ENCODE data around the gene C3orf20. TPM values are rescaled to one million over a fixed set of nuclear protein-coding genes. Genes with fewer than 3 reads are reported as not detected.

C3orf20 gene
- total RNA-seq, 4 donors from 2014 or later, result 0.29 TPM; not detected in 3

GRCh38 chr3:14633819-14634424 is 41.0 kb upstream of the C3orf20 start:
- no peaks in the 10 kb centered on the region for H3K27me3 ChIP-seq
- DNase-seq, result peak; percentile 58 to 59
- no peak overlapping the region for H3K27ac ChIP-seq
- no peaks in the 10 kb centered on the region for H3K4me1 ChIP-seq
- 26 to 29% methylated on average over 8 of the region's 8 CpGs for WGBS, 2 donors
- intact Hi-C loops (cut with DNase I), result no loop called here
- H3K9me3 ChIP-seq, result no peaks in the 10 kb centered on the region
- no peak overlapping the region for H3K4me3 ChIP-seq (replicated peaks in 1 of 3)
- TF ChIP-seq CTCF (IDR thresholded peaks at IDR 0.05) (peak; percentile 51 to 74 (median 58)), POLR2A (IDR thresholded peaks at IDR 0.05) (no peak)
- H3K36me3 ChIP-seq, result no peaks in the 10 kb centered on the region

- no peak overlapping the region for H3K27ac ChIP-seq
- intact Hi-C loops (cut with DNase I), result no loop called here
- H3K4me1 ChIP-seq, result no peaks in the 10 kb centered on the region
- no peaks in the 10 kb centered on the region for H3K36me3 ChIP-seq
- TF ChIP-seq CTCF (IDR thresholded peaks at IDR 0.05) (no peak), POLR2A (IDR thresholded peaks at IDR 0.05) (no peak)
- no peaks in the 10 kb centered on the region for H3K27me3 ChIP-seq
- WGBS, 2 donors, result 81 to 85% methylated on average over 4 of the region's 4 CpGs
- no peaks in the 10 kb centered on the region for H3K9me3 ChIP-seq
- H3K4me3 ChIP-seq (replicated peaks in 1 of 3), result no peak overlapping the region
- no peak for DNase-seq
Measured at GRCh38 chr3:14634763-14635400, 40.1 kb upstream of the C3orf20 start.

- Histone ChIP-seq H3K9me3 (no peaks in the 10 kb centered on the region), H3K4me1 (no peaks in the 10 kb centered on the region), H3K27ac (no peak overlapping the region), H3K4me3 (replicated peaks in 1 of 3) (no peak overlapping the region), H3K27me3 (no peaks in the 10 kb centered on the region), H3K36me3 (no peaks in the 10 kb centered on the region)
- DNase-seq, result no peak
- WGBS, 2 donors, result 52 to 84% methylated on average over 4 of the region's 4 CpGs
- intact Hi-C loops (cut with DNase I), result no loop called here
- TF ChIP-seq CTCF (IDR thresholded peaks at IDR 0.05), result no peak
- no peak for TF ChIP-seq POLR2A (IDR thresholded peaks at IDR 0.05)
Measured at GRCh38 chr3:14636496-14637087, 38.3 kb upstream of the C3orf20 start.

GRCh38 chr3:14640157-14640562 is 34.8 kb upstream of the C3orf20 start:
- no peak for DNase-seq
- Histone ChIP-seq H3K9me3 (no peaks in the 10 kb centered on the region), H3K4me3 (replicated peaks in 1 of 3) (no peak overlapping the region), H3K27me3 (no peaks in the 10 kb centered on the region), H3K27ac (no peak overlapping the region), H3K36me3 (no peaks in the 10 kb centered on the region), H3K4me1 (no peaks in the 10 kb centered on the region)
- 69 to 75% methylated on average over 10 of the region's 10 CpGs for whole genome bisulfite sequencing, 2 donors
- TF ChIP-seq CTCF (IDR thresholded peaks at IDR 0.05) (no peak), POLR2A (IDR thresholded peaks at IDR 0.05) (no peak)
- intact Hi-C loops (cut with DNase I), result loop anchor here (10.0 kb wide), 1 partner anchor 275 kb away; no protein-coding TSS in a partner anchor

GRCh38 chr3:14640734-14641133 is 34.2 kb upstream of the C3orf20 start:
- TF ChIP-seq CTCF (IDR thresholded peaks at IDR 0.05), result no peak
- H3K27ac ChIP-seq, result no peak overlapping the region
- DNase-seq, result no peak
- H3K36me3 ChIP-seq, result no peaks in the 10 kb centered on the region
- no peaks in the 10 kb centered on the region for H3K9me3 ChIP-seq
- WGBS, 2 donors, result 44% methylated on average over 2 of the region's 2 CpGs
- intact Hi-C loops (cut with DNase I), result loop anchor here (10.0 kb wide), 1 partner anchor 274 kb away; no protein-coding TSS in a partner anchor
- no peak overlapping the region for H3K4me3 ChIP-seq (replicated peaks in 1 of 3)
- H3K4me1 ChIP-seq, result no peaks in the 10 kb centered on the region
- H3K27me3 ChIP-seq, result no peaks in the 10 kb centered on the region
